GM18499 (cell line): ENCODE data around the gene TTYH3.

Experiments used
- ATAC-seq: cut with Tn5 transposase; IDR thresholded peaks from one replicate; pipeline ENCODE4 v1.9.1; 2021; ENCODE audit warnings: moderate number of reproducible peaks; ENCODE audit not compliant: insufficient read depth, unreplicated experiment

Gene TTYH3

GRCh38 chr7:2632733-2633537 lies 1.1 kb downstream of the TTYH3 start:
- ATAC-seq, result no peak

- no peak for ATAC-seq
These were observed 1.9 kb downstream of the TTYH3 start for GRCh38 chr7:2633538-2634266.

- ATAC-seq, result no peak
These were observed 2.7 kb downstream of the TTYH3 start for GRCh38 chr7:2634267-2635145.

- no peak for ATAC-seq
These were observed 3.4 kb downstream of the TTYH3 start for GRCh38 chr7:2635148-2635668.

- ATAC-seq, result no peak
These were observed 4.3 kb downstream of the TTYH3 start for GRCh38 chr7:2635810-2636701.

GRCh38 chr7:2637066-2637471 lies 5.3 kb downstream of the TTYH3 start:
- no peak for ATAC-seq

- no peak for ATAC-seq
These were observed 5.9 kb downstream of the TTYH3 start for GRCh38 chr7:2637505-2638223.

GRCh38 chr7:2638224-2638991 lies 6.6 kb downstream of the TTYH3 start:
- no peak for ATAC-seq

GRCh38 chr7:2639181-2639681 lies 7.4 kb downstream of the TTYH3 start:
- no peak for ATAC-seq

- ATAC-seq, result no peak
These were observed 8.1 kb downstream of the TTYH3 start for GRCh38 chr7:2639695-2640481.

GRCh38 chr7:2640482-2640830 lies 8.7 kb downstream of the TTYH3 start:
- no peak for ATAC-seq

- ATAC-seq, result no peak
These were observed 9.1 kb downstream of the TTYH3 start for GRCh38 chr7:2640846-2641316.

GRCh38 chr7:2641406-2642393 lies 9.9 kb downstream of the TTYH3 start:
- ATAC-seq, result no peak

GRCh38 chr7:2643386-2644219 lies 11.8 kb downstream of the TTYH3 start:
- ATAC-seq, result no peak

- no peak for ATAC-seq
These were observed 12.4 kb downstream of the TTYH3 start for GRCh38 chr7:2644220-2644561.
